NCI-H128 (cell line): ENCODE results near the gene IDH2.
"Not testable (repeated sequence)": the region's sequence is repeated elsewhere in the genome, so short reads cannot be mapped to it uniquely, and the experiment has no call there.

Experiments used
- DNase-seq: peaks from one replicate; lab custom pipeline; 2025; ENCODE audit not compliant: unreplicated experiment; lab: John Stamatoyannopoulos, UW

IDH2 gene

DNA sequence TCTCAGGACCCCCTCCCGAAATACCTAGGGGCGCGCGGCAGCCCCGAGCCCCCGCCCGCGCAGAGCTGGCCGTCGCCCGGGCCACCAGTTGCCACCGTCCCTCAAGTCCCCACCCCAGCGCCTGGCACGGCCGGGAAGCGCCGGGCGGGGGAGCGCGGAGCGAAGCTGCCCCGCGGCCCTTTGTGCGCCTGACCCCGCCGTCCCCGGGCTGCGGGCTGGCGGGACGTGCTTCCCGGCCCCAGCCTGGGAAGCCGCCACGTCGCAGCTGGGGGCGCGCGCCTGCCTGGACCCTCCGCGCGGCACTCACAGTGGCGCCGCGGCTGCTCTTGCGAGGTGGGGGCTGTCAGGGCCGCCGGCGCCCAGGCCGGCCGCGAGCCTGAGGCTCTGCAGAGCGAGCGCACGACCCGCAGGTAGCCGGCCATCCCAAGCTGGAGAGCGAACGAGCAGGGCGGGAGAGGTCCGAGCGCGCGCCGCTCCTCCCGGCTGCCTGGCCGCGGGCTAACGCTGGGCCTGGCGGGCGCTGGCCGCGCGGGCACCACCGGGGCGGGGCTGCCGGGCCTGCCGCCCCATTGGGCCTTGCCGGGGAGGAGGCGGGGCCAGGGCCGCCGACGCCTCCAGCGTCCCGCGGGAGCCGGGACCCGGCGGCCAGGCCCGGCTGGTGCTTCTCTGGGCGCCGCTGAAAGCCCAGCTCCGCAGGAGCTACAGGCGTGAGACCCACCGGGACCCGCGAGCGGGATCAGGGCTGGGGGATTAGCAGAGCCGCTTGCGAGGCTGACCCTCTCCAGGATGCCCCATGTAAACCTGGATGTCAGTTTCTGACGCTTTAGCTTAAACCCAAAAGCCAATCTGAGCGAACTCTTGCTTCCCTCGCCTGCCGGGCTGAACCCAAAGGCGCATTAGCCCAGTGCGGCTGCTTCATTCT lies at the start of gene IDH2:
TSS of gene IDH2 (minus strand) at position 500 of the 922 bp plus-strand sequence. CDS start at position 422, 78 bp downstream.
- DNase-seq, result peak; percentile 28

DNA sequence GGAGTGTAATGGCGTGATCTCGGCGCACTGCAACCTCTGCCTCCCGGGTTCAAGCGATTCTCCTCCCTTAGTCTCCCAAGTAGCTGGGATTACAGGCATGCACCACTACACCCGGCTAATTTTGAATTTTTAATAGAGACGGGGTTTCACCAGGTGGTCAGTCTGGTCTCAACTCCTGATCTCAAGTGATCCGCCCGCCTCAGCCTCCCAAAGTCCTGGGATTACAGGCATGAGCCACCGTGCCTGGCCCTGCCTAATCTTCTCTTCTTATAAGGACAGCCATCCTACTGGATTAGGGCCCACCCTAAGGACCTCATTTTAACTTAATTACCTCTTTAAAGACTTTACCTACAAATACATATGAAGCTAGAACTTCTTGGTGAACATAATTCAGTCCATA lies 48.3 kb upstream of the IDH2 start:
- DNase-seq, result not testable (repeated sequence)

GRCh38 chr15:90149609-90150340 lies 47.5 kb upstream of the IDH2 start:
- no peak for DNase-seq

- DNase-seq, result not testable (repeated sequence)
Observed at GRCh38 chr15:90146198-90146761, 44.0 kb upstream of the IDH2 start.

DNA sequence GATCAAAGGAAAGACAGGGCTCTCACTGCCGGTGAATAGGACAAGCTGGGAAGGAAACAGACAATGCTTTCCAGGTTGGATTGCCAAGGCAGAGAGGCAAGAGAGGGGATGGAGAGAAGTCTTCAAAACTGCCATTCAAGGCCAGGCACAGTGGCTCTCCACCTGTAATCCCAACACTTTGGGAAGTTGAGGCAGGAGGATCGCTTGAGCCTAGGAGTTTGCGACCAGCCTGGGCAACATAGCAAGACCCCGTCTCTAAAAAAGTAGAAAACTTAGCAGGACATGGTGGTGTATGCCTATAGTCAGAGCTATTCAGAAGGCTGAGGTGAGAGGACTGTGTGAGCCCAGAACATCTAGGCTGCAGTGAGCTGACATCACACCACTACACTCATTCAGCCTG lies 43.5 kb upstream of the IDH2 start:
- no peak for DNase-seq

DNA sequence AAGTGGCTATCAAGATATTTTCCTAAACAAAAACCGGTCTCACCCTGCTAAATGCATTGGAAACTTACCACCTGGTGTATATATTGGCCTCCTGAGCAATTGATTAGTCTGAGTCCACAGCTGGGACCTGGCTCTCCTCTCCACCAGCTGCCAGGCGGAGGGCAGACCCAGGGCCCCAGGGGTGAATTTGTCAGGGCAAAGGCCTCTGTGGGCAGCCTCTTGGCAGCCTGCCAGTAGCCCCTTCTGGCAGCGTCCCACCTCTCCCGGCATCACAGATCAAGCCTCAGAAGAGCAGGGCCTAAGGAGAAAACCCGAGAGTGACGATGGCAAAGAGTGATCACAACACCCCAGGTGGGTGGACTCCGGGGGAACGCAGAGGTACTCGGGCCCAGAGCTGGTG lies 43.0 kb upstream of the IDH2 start:
- DNase-seq, result no peak

DNA sequence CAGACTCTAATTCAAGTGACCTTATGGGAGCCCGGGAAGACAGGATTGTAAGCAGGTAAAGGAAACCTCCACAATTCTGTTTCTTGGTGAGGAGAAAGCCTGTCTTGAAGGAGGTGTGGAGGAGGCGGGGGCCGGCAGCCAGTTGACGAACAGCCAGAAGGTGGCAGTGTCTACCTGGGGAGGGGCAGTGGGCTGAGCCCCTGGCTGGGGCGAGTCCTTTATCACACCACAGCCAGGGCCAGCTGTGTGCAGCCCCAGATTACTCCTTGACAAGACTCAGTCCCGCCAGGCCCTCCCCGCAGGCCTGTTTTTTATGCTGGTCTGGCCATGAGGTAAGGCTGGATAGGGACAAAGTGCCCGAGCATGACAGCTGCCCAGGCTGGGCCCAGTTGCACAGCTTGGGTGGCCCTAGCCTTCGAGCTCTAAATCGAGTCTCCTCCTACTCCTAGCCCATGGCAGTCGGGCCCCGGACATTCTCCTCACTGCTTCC lies 40.9 kb upstream of the IDH2 start:
- DNase-seq, result no peak

DNA sequence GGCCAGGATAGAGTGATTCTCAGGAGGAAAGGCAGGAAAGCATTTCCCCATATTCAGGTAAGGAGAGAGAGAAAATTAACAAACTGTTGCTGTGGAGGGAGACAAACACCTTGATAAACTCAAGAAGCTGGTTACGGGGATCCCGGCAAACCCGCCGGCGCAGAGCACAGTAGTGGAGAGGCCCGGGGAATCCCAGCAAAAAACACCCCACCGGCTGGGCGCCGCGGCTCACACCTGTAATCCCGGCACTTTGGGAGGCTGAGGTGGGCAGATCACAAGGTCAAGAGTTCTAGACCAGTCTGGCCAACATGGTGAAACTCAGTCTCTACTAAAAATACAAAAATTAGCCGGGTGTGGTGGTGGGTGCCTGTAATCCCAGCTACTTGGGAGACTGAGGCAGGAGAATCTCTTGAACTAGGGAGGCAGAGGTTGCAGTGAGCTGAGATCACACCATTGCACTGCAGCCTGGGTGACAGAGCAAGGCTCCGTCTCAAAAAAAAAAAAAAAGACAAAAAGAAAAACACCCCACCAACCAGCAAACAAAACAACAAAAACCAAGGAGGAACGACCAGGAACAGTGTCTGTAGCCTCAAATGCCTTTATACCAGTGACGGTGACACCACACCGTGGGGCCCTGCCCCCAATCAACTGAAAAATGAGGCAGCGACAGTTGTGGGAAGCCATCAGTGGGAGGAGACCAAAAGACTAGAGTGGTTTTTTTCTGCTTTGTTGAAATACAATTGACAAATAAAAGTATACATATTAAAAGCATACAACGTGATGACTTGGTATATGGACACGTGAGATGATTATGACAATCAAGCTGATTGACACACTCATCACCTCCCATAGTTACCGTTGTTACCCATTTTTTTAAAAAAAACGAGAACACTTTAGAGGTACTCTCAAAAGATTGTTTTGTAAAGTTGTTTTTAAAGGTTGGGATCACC lies 40.2 kb upstream of the IDH2 start:
- DNase-seq, result no peak

DNA sequence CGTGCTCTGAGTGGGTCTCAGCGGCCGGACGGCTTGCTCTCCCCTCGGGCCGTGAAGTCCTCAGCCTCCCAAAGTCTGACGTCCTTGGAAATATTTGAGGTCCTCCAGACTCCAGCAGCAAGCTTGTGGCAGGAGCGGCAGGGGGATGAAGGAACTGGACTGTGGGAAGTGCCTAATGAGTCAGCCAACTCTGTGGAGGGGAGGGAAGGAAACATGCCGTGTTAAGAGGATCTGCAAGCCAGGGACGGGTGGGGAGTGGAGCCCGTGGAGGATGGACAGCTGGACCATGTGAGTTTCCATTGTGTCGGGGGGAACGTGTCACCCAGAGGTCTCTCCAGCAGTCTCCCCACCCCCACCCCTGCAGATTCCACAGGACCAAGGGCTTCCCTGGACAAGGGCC lies 39.4 kb upstream of the IDH2 start:
- DNase-seq, result no peak

DNA sequence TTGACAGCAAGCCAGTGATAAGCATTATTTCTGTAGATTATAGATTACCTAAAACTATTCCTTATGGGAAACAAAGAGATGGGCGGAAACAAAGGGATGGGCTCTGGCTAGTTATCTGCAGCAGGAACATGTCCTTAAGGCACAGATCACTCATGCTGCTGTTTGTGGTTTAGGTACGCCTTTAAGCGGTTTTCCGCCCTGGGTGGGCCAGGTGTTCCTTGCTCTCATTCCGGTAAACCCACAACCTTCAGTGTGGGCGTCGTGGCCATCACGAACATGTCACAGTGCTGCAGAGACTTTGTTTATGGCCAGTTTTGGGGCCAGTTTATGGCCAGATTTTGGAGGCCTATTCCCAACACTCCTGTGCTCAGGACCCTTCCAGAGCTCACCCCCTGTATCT lies 37.3 kb upstream of the IDH2 start:
- DNase-seq, result not testable (repeated sequence)

GRCh38 chr15:90138071-90138833 lies 36.0 kb upstream of the IDH2 start:
- no peak for DNase-seq

DNA sequence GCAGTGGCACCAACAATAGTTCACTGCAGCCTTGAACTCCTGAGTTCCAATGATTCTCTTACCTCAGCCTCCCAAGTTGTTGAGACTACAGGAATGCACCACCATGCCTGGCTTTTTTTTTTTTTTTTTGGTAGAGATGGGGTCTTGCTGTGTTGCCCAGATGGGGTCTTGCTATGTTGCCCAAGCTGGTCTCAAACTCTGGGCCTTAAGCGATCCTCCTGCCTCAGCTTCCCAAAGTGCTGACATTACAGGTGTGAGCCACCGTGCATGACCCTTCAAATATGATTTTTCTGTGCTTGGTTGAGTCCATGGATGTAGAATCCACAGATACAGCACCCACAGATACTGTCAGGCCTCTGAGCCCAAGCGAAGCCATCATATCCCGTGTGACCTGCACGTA lies 30.2 kb upstream of the IDH2 start:
- no peak for DNase-seq

DNA sequence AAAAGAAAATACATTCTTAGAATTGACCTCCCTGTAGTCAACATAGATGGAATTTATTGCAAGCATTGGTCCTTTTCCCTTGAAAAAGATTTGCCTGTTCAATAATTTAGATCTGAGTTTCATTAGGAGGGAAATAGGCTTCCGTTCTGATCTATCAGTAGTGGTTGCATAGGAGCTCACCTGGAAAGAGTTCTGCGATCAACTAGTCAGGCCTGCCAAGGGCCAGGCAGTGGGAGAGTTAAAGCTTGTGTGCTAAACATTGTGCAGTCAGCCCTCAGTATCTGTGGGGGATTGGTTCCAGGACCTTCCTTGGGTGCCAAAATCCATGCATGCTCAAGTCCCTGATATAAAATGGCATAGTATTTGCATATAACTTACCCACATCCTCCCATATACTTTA lies 29.6 kb upstream of the IDH2 start:
- no peak for DNase-seq

DNA sequence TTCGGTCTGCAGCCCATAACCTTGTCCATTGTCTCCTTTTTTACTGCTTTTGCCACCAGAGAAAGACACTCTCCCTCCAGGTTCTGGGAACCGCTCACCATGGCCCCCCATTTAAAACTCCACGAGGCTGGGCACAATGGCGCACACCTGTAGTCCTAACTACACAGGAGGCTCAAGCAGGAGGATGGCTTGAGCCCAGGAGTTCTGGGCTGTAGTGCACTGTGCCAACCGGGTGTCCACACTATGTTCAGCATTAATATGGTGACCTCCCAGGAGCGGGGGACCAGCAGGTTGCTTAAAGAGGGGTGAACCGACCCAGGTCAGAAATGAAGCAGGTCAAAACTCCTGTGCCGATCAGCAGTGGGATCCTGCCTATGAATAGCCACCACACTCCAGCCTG lies 28.0 kb upstream of the IDH2 start:
- no peak for DNase-seq

- no peak for DNase-seq
Observed at GRCh38 chr15:90126596-90127435, 24.5 kb upstream of the IDH2 start.

DNA sequence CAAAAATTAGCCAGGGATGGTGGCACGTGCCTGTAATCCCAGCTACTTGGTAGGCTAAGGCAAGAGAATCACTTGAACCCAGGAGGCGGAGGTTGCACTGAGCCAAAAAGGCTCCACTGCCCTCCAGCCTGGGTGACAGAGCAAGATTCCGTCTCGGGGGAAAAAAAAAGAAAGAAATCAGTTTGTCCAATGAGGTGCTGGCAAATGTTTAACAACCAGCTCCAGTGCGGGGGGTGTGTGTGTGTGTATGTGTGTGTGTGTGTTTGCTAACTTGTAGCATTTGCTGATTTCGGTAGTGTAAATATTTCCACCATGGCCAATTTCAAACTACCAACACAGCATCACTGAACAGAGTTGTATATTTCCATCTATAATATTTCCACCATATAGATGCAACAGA lies 23.8 kb upstream of the IDH2 start:
- DNase-seq, result no peak

GRCh38 chr15:90124507-90124906 lies 22.2 kb upstream of the IDH2 start:
- no peak for DNase-seq

GRCh38 chr15:90121086-90121485 lies 18.8 kb upstream of the IDH2 start:
- DNase-seq, result no peak

- DNase-seq, result no peak
Observed at GRCh38 chr15:90119367-90119766, 17.1 kb upstream of the IDH2 start.
